Neural progenitor cell (in vitro differentiated cells): Measurements from ENCODE around the gene BOC. TPM values are rescaled to one million over a fixed set of nuclear protein-coding genes. Genes with fewer than 3 reads are reported as not detected.

ENCODE experiments used
- DNase-seq: peaks from one replicate; pipeline ENCODE4 v3.0.0-alpha.2; 2016; ENCODE audit warnings: low spot score
- H2AFZ ChIP-seq: fragments of 200-600 bp; sonication (generic); replicated peaks from 2 replicates; pipeline ENCODE4 v1.6.1; 2016; ENCODE audit warnings: antibody characterized with exemption
- H3F3A ChIP-seq: fragments of 200-600 bp; sonication (generic); 2 replicates; pipeline ENCODE4 v1.6.1; 2016; ENCODE audit warnings: antibody characterized with exemption, low read depth
- H3K27ac ChIP-seq: fragments of 200-600 bp; sonication (generic); 2 replicates; pipeline ENCODE4 v1.5.1; 2016; ENCODE audit warnings: mild to moderate bottlenecking
- H3K27me3 ChIP-seq: fragments of 200-600 bp; sonication (generic); 2 replicates; pipeline ENCODE4 v1.6.1; 2016; ENCODE audit warnings: mild to moderate bottlenecking, moderate library complexity
- H3K36me3 ChIP-seq: fragments of 200-600 bp; sonication (generic); 2 replicates; pipeline ENCODE4 v1.5.1; 2016
- H3K4me1 ChIP-seq: fragments of 200-600 bp; sonication (generic); 2 replicates; pipeline ENCODE4 v1.6.1; 2016; ENCODE audit warnings: mixed run types
- H3K4me2 ChIP-seq: fragments of 200-600 bp; sonication (generic); 2 replicates; pipeline ENCODE4 v1.6.1; 2016
- H3K4me3 ChIP-seq: fragments of 200-600 bp; sonication (generic); 2 replicates; pipeline ENCODE4 v1.5.1; 2016
- H3K79me2 ChIP-seq: fragments of 200-600 bp; sonication (generic); 2 replicates; pipeline ENCODE4 v1.6.1; 2016; ENCODE audit warnings: low read depth
- H3K9ac ChIP-seq: fragments of 200-600 bp; sonication (generic); 2 replicates; pipeline ENCODE4 v1.6.1; 2016
- H3K9me3 ChIP-seq: fragments of 200-600 bp; sonication (generic); 2 replicates; pipeline ENCODE4 v1.5.1; 2016; ENCODE audit warnings: low read depth
- H4K20me1 ChIP-seq: fragments of 200-600 bp; sonication (generic); 2 replicates; pipeline ENCODE4 v1.6.1; 2016; ENCODE audit warnings: low read depth
- H3K27ac Mint-ChIP-seq: 3 replicates; pipeline ENCODE4 v1.8.0; 2021; ENCODE audit warnings: mixed read lengths
- H3K27me3 Mint-ChIP-seq: 2 replicates; pipeline ENCODE4 v1.8.0; 2022; ENCODE audit warnings: low read depth, mild to moderate bottlenecking, inconsistent platforms, moderate library complexity, mixed read lengths; ENCODE audit not compliant: insufficient read depth
- H3K36me3 Mint-ChIP-seq: 3 replicates; pipeline ENCODE4 v1.8.0; 2021; ENCODE audit warnings: mixed read lengths
- H3K4me1 Mint-ChIP-seq: 3 replicates; pipeline ENCODE4 v1.8.0; 2021; ENCODE audit warnings: mixed read lengths
- H3K4me3 Mint-ChIP-seq: 3 replicates; pipeline ENCODE4 v1.8.0; 2021; ENCODE audit warnings: mild to moderate bottlenecking, moderate library complexity, mixed read lengths
- H3K9me3 Mint-ChIP-seq: 3 replicates; pipeline ENCODE4 v1.8.0; 2020; ENCODE audit warnings: mixed read lengths
- EZH2 ChIP-seq: fragments of 200-600 bp; sonication (generic); IDR thresholded peaks from 2 replicates; pipeline ENCODE4 v1.6.1; 2017; ENCODE audit warnings: antibody characterized with exemption, mild to moderate bottlenecking, moderate library complexity
- EZH2phosphoT487 ChIP-seq: fragments of 200-600 bp; sonication (generic); IDR thresholded peaks from 2 replicates; pipeline ENCODE4 v1.6.1; 2017; ENCODE audit warnings: antibody characterized with exemption
- total RNA-seq: library from RNA; depleted of rRNA; stranded (reverse); fragments of >200 nt; gene quantifications from 2 replicates; pipeline ENCODE4 v1.2.3, GENCODE V29; 2015; ENCODE audit warnings: low replicate concordance
- TF ChIP-seq, protein P1 (sequence below): fragments of 200-600 bp; sonication (generic); IDR thresholded peaks from 2 replicates; pipeline ENCODE4 v1.5.1; 2017; ENCODE audit warnings: antibody characterized with exemption, mild to moderate bottlenecking

Gene BOC
- total RNA-seq, 1 donor from 2014 or later, result 35.2 TPM

GRCh38 chr3:113218681-113219045 is 7.3 kb downstream of the BOC start:
- H4K20me1 ChIP-seq, result peaks cover 88% of the 10 kb centered on the region
- H3K36me3 ChIP-seq, result peaks cover 7% of the 10 kb centered on the region
- TF ChIP-seq EZH2, result no peak
- TF ChIP-seq, protein P1, sequence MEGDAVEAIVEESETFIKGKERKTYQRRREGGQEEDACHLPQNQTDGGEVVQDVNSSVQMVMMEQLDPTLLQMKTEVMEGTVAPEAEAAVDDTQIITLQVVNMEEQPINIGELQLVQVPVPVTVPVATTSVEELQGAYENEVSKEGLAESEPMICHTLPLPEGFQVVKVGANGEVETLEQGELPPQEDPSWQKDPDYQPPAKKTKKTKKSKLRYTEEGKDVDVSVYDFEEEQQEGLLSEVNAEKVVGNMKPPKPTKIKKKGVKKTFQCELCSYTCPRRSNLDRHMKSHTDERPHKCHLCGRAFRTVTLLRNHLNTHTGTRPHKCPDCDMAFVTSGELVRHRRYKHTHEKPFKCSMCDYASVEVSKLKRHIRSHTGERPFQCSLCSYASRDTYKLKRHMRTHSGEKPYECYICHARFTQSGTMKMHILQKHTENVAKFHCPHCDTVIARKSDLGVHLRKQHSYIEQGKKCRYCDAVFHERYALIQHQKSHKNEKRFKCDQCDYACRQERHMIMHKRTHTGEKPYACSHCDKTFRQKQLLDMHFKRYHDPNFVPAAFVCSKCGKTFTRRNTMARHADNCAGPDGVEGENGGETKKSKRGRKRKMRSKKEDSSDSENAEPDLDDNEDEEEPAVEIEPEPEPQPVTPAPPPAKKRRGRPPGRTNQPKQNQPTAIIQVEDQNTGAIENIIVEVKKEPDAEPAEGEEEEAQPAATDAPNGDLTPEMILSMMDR, result no peak
- TF ChIP-seq EZH2phosphoT487, result no peak
- H3K27me3 Mint-ChIP-seq, result no peaks in the 10 kb centered on the region
- H3K27ac ChIP-seq, result no peak overlapping the region
- H3F3A ChIP-seq, result peaks cover 4% of the 10 kb centered on the region
- DNase-seq, result no peak
- no peaks in the 10 kb centered on the region for H3K9me3 Mint-ChIP-seq
- no peak overlapping the region for H3K4me3 Mint-ChIP-seq
- peaks cover 98% of the 10 kb centered on the region for H3K4me1 Mint-ChIP-seq
- peak overlapping the region; percentile 54 for H3K27ac Mint-ChIP-seq
- H2AFZ ChIP-seq, result no peak overlapping the region
- H3K4me2 ChIP-seq, result no peak overlapping the region
- H3K36me3 Mint-ChIP-seq, result peaks cover 72% of the 10 kb centered on the region
- no peaks in the 10 kb centered on the region for H3K27me3 ChIP-seq
- no peaks in the 10 kb centered on the region for H3K9me3 ChIP-seq
- no peak overlapping the region for H3K9ac ChIP-seq
- H3K4me1 ChIP-seq, result peaks cover 49% of the 10 kb centered on the region
- H3K79me2 ChIP-seq, result peaks cover 83% of the 10 kb centered on the region
- no peak overlapping the region for H3K4me3 ChIP-seq

GRCh38 chr3:113219605-113220300 is 8.4 kb downstream of the BOC start:
- H3K79me2 ChIP-seq, result peaks cover 81% of the 10 kb centered on the region
- H3K27ac Mint-ChIP-seq, result peak overlapping the region; percentile 70

GRCh38 chr3:113220721-113221120 is 9.4 kb downstream of the BOC start:
- Mint-ChIP-seq H3K27ac (peak overlapping the region; percentile 84), H3K36me3 (peaks cover 73% of the 10 kb centered on the region), H3K9me3 (no peaks in the 10 kb centered on the region), H3K4me1 (peaks cover 90% of the 10 kb centered on the region), H3K4me3 (peak overlapping the region; percentile 25), H3K27me3 (no peaks in the 10 kb centered on the region)
- H3K27me3 ChIP-seq, result no peaks in the 10 kb centered on the region
- H3K79me2 ChIP-seq, result peaks cover 76% of the 10 kb centered on the region
- peaks cover 37% of the 10 kb centered on the region for H3K4me1 ChIP-seq
- H4K20me1 ChIP-seq, result peaks cover 77% of the 10 kb centered on the region
- H3K9me3 ChIP-seq, result no peaks in the 10 kb centered on the region
- H3K4me2 ChIP-seq, result no peak overlapping the region
- no peak overlapping the region for H2AFZ ChIP-seq
- H3K36me3 ChIP-seq, result peaks cover 7% of the 10 kb centered on the region
- peaks cover 4% of the 10 kb centered on the region for H3F3A ChIP-seq
- no peak for DNase-seq
- H3K4me3 ChIP-seq, result no peak overlapping the region
- no peak for TF ChIP-seq EZH2phosphoT487
- TF ChIP-seq, protein P1, result no peak
- no peak for TF ChIP-seq EZH2
- H3K27ac ChIP-seq, result no peak overlapping the region
- H3K9ac ChIP-seq, result no peak overlapping the region

More at GRCh38 chr3:113219605-113220300, 8.4 kb downstream of the BOC start:
- Histone ChIP-seq H3F3A (peaks cover 4% of the 10 kb centered on the region), H3K4me1 (peaks cover 41% of the 10 kb centered on the region), H3K36me3 (peaks cover 7% of the 10 kb centered on the region), H3K9me3 (no peaks in the 10 kb centered on the region), H3K9ac (no peak overlapping the region), H2AFZ (no peak overlapping the region), H3K4me3 (no peak overlapping the region), H3K27ac (no peak overlapping the region), H3K4me2 (no peak overlapping the region), H3K27me3 (no peaks in the 10 kb centered on the region), H4K20me1 (peaks cover 82% of the 10 kb centered on the region)
- Mint-ChIP-seq H3K36me3 (peaks cover 72% of the 10 kb centered on the region), H3K9me3 (no peaks in the 10 kb centered on the region), H3K4me3 (no peak overlapping the region), H3K27me3 (no peaks in the 10 kb centered on the region), H3K4me1 (peaks cover 94% of the 10 kb centered on the region)
- no peak for DNase-seq
- TF ChIP-seq, protein P1, result no peak
- TF ChIP-seq EZH2 (no peak), EZH2phosphoT487 (no peak)
